HTERT RPE-1 (cell line): ENCODE results near the gene NFYC.

Source experiments
- in situ Hi-C: fragments of 300-500 bp; cut with MboI; formaldehyde crosslinking; loops from 4 replicates; pipeline ENCODE4 v1.14.3; 2020; ENCODE audit warnings: low sequenced_read_pairs

NFYC gene

GRCh38 chr1:40777224-40777970 lies 85.9 kb downstream of the NFYC start:
- in situ Hi-C loops: no loop called here

- in situ Hi-C loops: no loop called here
Measured at GRCh38 chr1:40780678-40781607, 89.4 kb downstream of the NFYC start.

- in situ Hi-C loops: no loop called here
Measured at GRCh38 chr1:40781608-40781971, 90.1 kb downstream of the NFYC start.

- in situ Hi-C loops: no loop called here
Measured at GRCh38 chr1:40782371-40782956, 91.0 kb downstream of the NFYC start.

- in situ Hi-C loops: no loop called here
Measured at GRCh38 chr1:40783001-40783905, 91.7 kb downstream of the NFYC start, which contains the start of gene KCNQ4. TSS of gene KCNQ4 (plus strand) at chr1:40783787. CDS start at chr1:40784094, 307 bp downstream.

GRCh38 chr1:40784141-40784770 lies 92.8 kb downstream of the NFYC start:
- in situ Hi-C loops: no loop called here

- in situ Hi-C loops: no loop called here
Measured at GRCh38 chr1:40784771-40785151, 93.3 kb downstream of the NFYC start.

- in situ Hi-C loops: no loop called here
Measured at GRCh38 chr1:40785446-40785845, 93.9 kb downstream of the NFYC start.

- in situ Hi-C loops: no loop called here
Measured at GRCh38 chr1:40786171-40786994, 94.9 kb downstream of the NFYC start.

GRCh38 chr1:40786995-40787705 lies 95.6 kb downstream of the NFYC start:
- in situ Hi-C loops: no loop called here

- in situ Hi-C loops: no loop called here
Measured at GRCh38 chr1:40787737-40788560, 96.4 kb downstream of the NFYC start.

- in situ Hi-C loops: no loop called here
Measured at GRCh38 chr1:40788561-40789341, 97.2 kb downstream of the NFYC start.

GRCh38 chr1:40789342-40789598 lies 97.8 kb downstream of the NFYC start:
- in situ Hi-C loops: no loop called here

- in situ Hi-C loops: no loop called here
Measured at GRCh38 chr1:40789661-40790430, 98.3 kb downstream of the NFYC start.

- in situ Hi-C loops: no loop called here
Measured at GRCh38 chr1:40792036-40792435, 100.5 kb downstream of the NFYC start.

GRCh38 chr1:40793617-40794016 lies 102.1 kb downstream of the NFYC start:
- in situ Hi-C loops: no loop called here

- in situ Hi-C loops: no loop called here
Measured at GRCh38 chr1:40794048-40794447, 102.5 kb downstream of the NFYC start.
